GM10248 (cell line): Measurements from ENCODE around the gene MAGIX.

Experiments used
- CTCF ChIA-PET: fragments of 300-600 bp; sonication (Branson Sonifier 250); formaldehyde crosslinking; extraction: SDS; loops from one replicate; lab custom pipeline; 2021; ENCODE audit warnings: antibody characterized with exemption; lab: Yijun Ruan, JAX
- POLR2A ChIA-PET: fragments of 350-650 bp; sonication (Branson Sonifier 250); formaldehyde crosslinking; extraction: SDS; loops from one replicate; lab custom pipeline; 2020; ENCODE audit warnings: antibody characterized with exemption; lab: Yijun Ruan, JAX
- DNase-seq: peaks from one replicate; pipeline ENCODE4 v3.0.0; 2012; ENCODE audit errors: extremely low spot score
- CTCF ChIP-seq: IDR thresholded peaks from 2 replicates; pipeline ENCODE4 v1.5.1; 2012; ENCODE audit warnings: mild to moderate bottlenecking, low read depth; ENCODE audit errors: extremely low read depth, missing control alignments, control extremely low read depth

Gene MAGIX

GRCh38 chrX:49214416-49214815 lies 51.9 kb downstream of the MAGIX start:
- no peak for TF ChIP-seq CTCF
- ChIA-PET CTCF (no interaction called here), POLR2A (no interaction called here)
- DNase-seq: no peak

DNA sequence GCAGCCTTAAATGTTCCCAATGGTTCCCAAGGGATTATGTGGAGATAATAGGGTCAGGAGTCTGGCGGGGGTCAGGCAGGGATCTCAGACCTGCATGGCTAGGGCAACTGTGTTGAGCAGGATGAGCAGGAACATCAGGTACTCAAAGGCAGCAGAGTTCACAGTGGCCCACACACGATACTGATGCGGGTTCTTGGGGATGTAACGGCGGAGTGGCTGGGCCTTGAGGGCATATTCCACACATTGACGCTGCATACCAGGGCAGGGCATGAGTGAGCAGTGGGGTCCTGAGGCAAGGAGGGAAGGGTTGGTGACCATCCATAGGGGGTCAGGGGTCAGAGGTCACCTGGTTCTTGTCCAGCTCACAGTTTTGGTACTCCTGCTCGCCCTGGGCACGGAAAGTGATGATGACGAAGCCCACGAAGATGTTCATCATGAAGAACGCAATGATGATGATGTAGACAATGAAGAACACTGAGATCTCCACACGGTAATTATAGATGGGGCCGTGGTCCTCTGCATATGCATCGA lies 52.5 kb downstream of the MAGIX start:
- no peak for DNase-seq
- ChIA-PET CTCF (no interaction called here), POLR2A (no interaction called here)
- no peak for TF ChIP-seq CTCF
